H9 (cell line): ENCODE data around the gene TMEM161A. TPM values are rescaled to one million over a fixed set of nuclear protein-coding genes. Genes with fewer than 3 reads are reported as not detected.

Experiments used
- DNase-seq: peaks from one replicate; pipeline ENCODE4 v3.0.0-alpha.2; 2017
- H2AFZ ChIP-seq: one replicate; pipeline ENCODE4 v1.6.1; 2013; ENCODE audit warnings: mild to moderate bottlenecking, low read length, control low read depth, moderate library complexity
- H2AK5ac ChIP-seq: 2 replicates; pipeline ENCODE4 v1.6.1; 2013; ENCODE audit warnings: low read length, control low read depth, mixed read lengths; ENCODE audit not compliant: insufficient read length
- H2BK120ac ChIP-seq: one replicate; pipeline ENCODE4 v1.6.1; 2013; ENCODE audit warnings: low read depth, mild to moderate bottlenecking, low read length, control low read depth, inconsistent platforms; ENCODE audit not compliant: poor library complexity, severe bottlenecking
- H2BK12ac ChIP-seq: 2 replicates; pipeline ENCODE4 v1.6.1; 2013; ENCODE audit warnings: low read length, control low read depth, mixed read lengths, low read depth; ENCODE audit not compliant: insufficient read length
- H2BK15ac ChIP-seq: 2 replicates; pipeline ENCODE4 v1.6.1; 2013; ENCODE audit warnings: low read depth, low read length, control low read depth
- H2BK20ac ChIP-seq: one replicate; pipeline ENCODE4 v1.6.1; 2013; ENCODE audit warnings: low read depth, mild to moderate bottlenecking, low read length, control low read depth, inconsistent platforms; ENCODE audit not compliant: poor library complexity, severe bottlenecking
- H2BK5ac ChIP-seq: 2 replicates; pipeline ENCODE4 v1.6.1; 2013; ENCODE audit warnings: low read length, control low read depth, mixed read lengths; ENCODE audit not compliant: insufficient read length
- H3K14ac ChIP-seq: 2 replicates; pipeline ENCODE4 v1.6.1; 2013; ENCODE audit warnings: low read length, control low read depth; ENCODE audit not compliant: insufficient read depth
- H3K18ac ChIP-seq: 2 replicates; pipeline ENCODE4 v1.6.1; 2013; ENCODE audit warnings: low read depth, mild to moderate bottlenecking, mixed read lengths, low read length, control low read depth; ENCODE audit not compliant: insufficient read length
- H3K23ac ChIP-seq: 2 replicates; pipeline ENCODE4 v1.6.1; 2013; ENCODE audit warnings: low read length, control low read depth, mixed read lengths, low read depth; ENCODE audit not compliant: insufficient read length
- H3K23me2 ChIP-seq: 2 replicates; pipeline ENCODE4 v1.6.1; 2013; ENCODE audit warnings: low read depth, mild to moderate bottlenecking, mixed read lengths, low read length, control low read depth; ENCODE audit not compliant: insufficient read length, poor library complexity, severe bottlenecking
- H3K27ac ChIP-seq: 2 replicates; pipeline ENCODE4 v1.5.1; 2013; ENCODE audit warnings: low read length, control low read depth, mixed read lengths, low read depth; ENCODE audit not compliant: insufficient read length
- H3K27me3 ChIP-seq: 2 replicates; pipeline ENCODE4 v1.6.1; 2013; ENCODE audit warnings: low read length, control low read depth, inconsistent platforms; ENCODE audit not compliant: insufficient read depth
- H3K4ac ChIP-seq: 2 replicates; pipeline ENCODE4 v1.6.1; 2013; ENCODE audit warnings: low read depth, mild to moderate bottlenecking, control low read depth, inconsistent platforms, low read length, moderate library complexity
- H3K4me1 ChIP-seq: 2 replicates; pipeline ENCODE4 v1.6.1; 2013; ENCODE audit warnings: low read length, control low read depth, inconsistent platforms; ENCODE audit not compliant: insufficient read depth
- H3K4me2 ChIP-seq: 2 replicates; pipeline ENCODE4 v1.6.1; 2013; ENCODE audit warnings: low read length, control low read depth, mixed read lengths; ENCODE audit not compliant: insufficient read length, insufficient read depth
- H3K56ac ChIP-seq: 2 replicates; pipeline ENCODE4 v1.6.1; 2013; ENCODE audit warnings: low read depth, mild to moderate bottlenecking, mixed read lengths, low read length, control low read depth; ENCODE audit not compliant: insufficient read length
- H3K79me1 ChIP-seq: 2 replicates; pipeline ENCODE4 v1.6.1; 2013; ENCODE audit warnings: low read depth, mild to moderate bottlenecking, moderate library complexity, low read length, control low read depth, inconsistent platforms; ENCODE audit not compliant: insufficient read depth, poor library complexity, severe bottlenecking
- H3K79me2 ChIP-seq: 2 replicates; pipeline ENCODE4 v1.6.1; 2013; ENCODE audit warnings: low read length, control low read depth, inconsistent platforms; ENCODE audit not compliant: insufficient read depth
- H3K9ac ChIP-seq: 2 replicates; pipeline ENCODE4 v1.6.1; 2013; ENCODE audit warnings: low read length, control low read depth, mixed read lengths; ENCODE audit not compliant: insufficient read length; ENCODE audit errors: extremely low read depth
- H3K9me3 ChIP-seq: one replicate; pipeline ENCODE4 v1.6.1; 2013; ENCODE audit warnings: low read depth, low read length, inconsistent platforms; ENCODE audit not compliant: control insufficient read depth
- H3T11ph ChIP-seq: one replicate; pipeline ENCODE4 v1.6.1; 2013; ENCODE audit warnings: mild to moderate bottlenecking, low read length, control low read depth, inconsistent platforms
- H4K20me1 ChIP-seq: one replicate; pipeline ENCODE4 v1.6.1; 2013; ENCODE audit not compliant: control insufficient read depth, insufficient read length, insufficient read depth
- H4K5ac ChIP-seq: 2 replicates; pipeline ENCODE4 v1.6.1; 2013; ENCODE audit warnings: low read depth, mild to moderate bottlenecking, mixed read lengths, low read length, control low read depth; ENCODE audit not compliant: insufficient read length
- H4K8ac ChIP-seq: replicated peaks from 2 replicates; pipeline ENCODE4 v1.6.1; 2013; ENCODE audit warnings: low read length, control low read depth, mixed read lengths, low read depth; ENCODE audit not compliant: insufficient read length
- H4K91ac ChIP-seq: 2 replicates; pipeline ENCODE4 v1.6.1; 2013; ENCODE audit warnings: low read depth, mild to moderate bottlenecking, moderate library complexity, mixed read lengths, low read length, control low read depth; ENCODE audit not compliant: insufficient read length
- H3K27ac Mint-ChIP-seq, 3 experiments: 2 replicates in 2 of 3; 3 replicates in 1 of 3; pipeline ENCODE4 v1.8.0; 2020 to 2021; ENCODE audit warnings: mixed read lengths in 3 of 3, mild to moderate bottlenecking in 1 of 3, moderate library complexity in 1 of 3
- H3K27me3 Mint-ChIP-seq: 2 replicates; pipeline ENCODE4 v1.8.0; 2021; ENCODE audit warnings: low read depth, mild to moderate bottlenecking, moderate library complexity, mixed read lengths
- H3K36me3 Mint-ChIP-seq, 3 experiments: 2 replicates in 2 of 3; 3 replicates in 1 of 3; pipeline ENCODE4 v1.8.0; 2020 to 2021; ENCODE audit warnings: low read depth in 3 of 3, mixed read lengths in 3 of 3; ENCODE audit not compliant: insufficient read depth in 1 of 3
- H3K4me1 Mint-ChIP-seq, 2 experiments: 2 replicates each; pipeline ENCODE4 v1.8.0; 2020; ENCODE audit warnings: mixed read lengths in 2 of 2
- H3K4me3 Mint-ChIP-seq, 2 experiments: 2 replicates in 1 of 2; 3 replicates in 1 of 2; pipeline ENCODE4 v1.8.0; 2020 to 2021; ENCODE audit warnings: mild to moderate bottlenecking in 2 of 2, mixed read lengths in 2 of 2, moderate library complexity in 1 of 2
- H3K9me3 Mint-ChIP-seq, 2 experiments: 2 replicates in 1 of 2; 3 replicates in 1 of 2; pipeline ENCODE4 v1.8.0; 2020; ENCODE audit warnings: mild to moderate bottlenecking in 2 of 2, mixed read lengths in 2 of 2, moderate library complexity in 1 of 2
- WGBS: extraction: QIAGEN DNeasy Blood & Tissue Kit; methylation state at CpG from one replicate; pipeline ENCODE4 v1.1.7; 2013; ENCODE audit warnings: missing lambda C conversion rate, low lambda C conversion rate, mixed read lengths; ENCODE audit not compliant: insufficient read length; ENCODE audit errors: extremely low coverage; 5-methylcytosine and 5-hydroxymethylcytosine counted together
- total RNA-seq: library from RNA; stranded (reverse); gene quantifications from 2 replicates; pipeline ENCODE4 v1.2.1, GENCODE V29; 2021
- TF ChIP-seq, protein P1 (sequence below): fragments of 200-600 bp; sonication (generic); conservative IDR thresholded peaks from 3 replicates; pipeline ENCODE4 v1.8.0; 2021; ENCODE audit warnings: antibody characterized with exemption, mild to moderate bottlenecking

Gene TMEM161A
- total RNA-seq, 1 experiment from 2014 or later = 40.9 TPM

DNA sequence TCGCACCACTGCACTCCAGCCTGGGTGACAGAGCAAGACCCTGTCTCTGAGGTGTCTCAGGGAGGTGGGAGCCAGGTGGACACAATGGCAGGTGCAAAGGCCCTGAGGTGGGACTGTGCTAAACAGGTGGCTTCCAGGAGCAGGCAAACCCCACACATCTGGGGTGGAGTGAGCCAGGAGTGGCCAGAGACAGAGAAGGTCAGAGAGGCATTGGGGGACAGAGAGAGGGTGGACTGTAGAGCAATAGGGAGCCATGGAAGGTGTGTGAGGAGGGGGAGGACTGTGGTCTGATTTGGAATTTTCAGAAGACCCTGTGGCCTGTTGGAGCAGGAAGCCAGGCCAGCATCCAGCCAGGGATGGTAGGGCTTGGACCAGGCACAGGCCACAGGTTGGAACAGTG lies 27.1 kb upstream of the TMEM161A start:
- H3K27ac ChIP-seq = no peak overlapping the region

More for the DNA sequence above, 27.1 kb upstream of the TMEM161A start:
- Histone ChIP-seq H2BK5ac (no peak overlapping the region), H4K8ac (no peak overlapping the region), H3K9ac (no peak overlapping the region), H3K4me1 (no peaks in the 10 kb centered on the region), H3K79me2 (no peaks in the 10 kb centered on the region), H2BK120ac (no peak overlapping the region), H2BK12ac (no peak overlapping the region), H2BK15ac (no peak overlapping the region), H3K18ac (no peak overlapping the region), H3K4me2 (no peak overlapping the region), H2AFZ (no peak overlapping the region), H2BK20ac (no peak overlapping the region), H3K4ac (no peak overlapping the region), H2AK5ac (no peak overlapping the region), H4K20me1 (no peaks in the 10 kb centered on the region), H4K5ac (no peak overlapping the region), H3K23ac (no peak overlapping the region), H3K9me3 (no peaks in the 10 kb centered on the region), H3T11ph (no peak overlapping the region), H4K91ac (no peak overlapping the region), H3K23me2 (no peaks in the 10 kb centered on the region), H3K79me1 (no peaks in the 10 kb centered on the region), H3K14ac (no peak overlapping the region), H3K27me3 (peaks cover 6% of the 10 kb centered on the region; the same call in 1 of the 2 replicates), H3K56ac (no peak overlapping the region)
- WGBS = no CpG with 5 or more reads among the region's 1 CpG
- H3K27me3 Mint-ChIP-seq = peaks cover 47% of the 10 kb centered on the region
- H3K4me1 Mint-ChIP-seq = peaks cover 13 to 29% of the 10 kb centered on the region in 2 experiments
- H3K4me3 Mint-ChIP-seq = no peak overlapping the region; a peak in 1 of 5 replicates
- H3K27ac Mint-ChIP-seq = peak overlapping the region in 1 of 3 experiments; percentile 5; a peak in 1 of 7 replicates
- DNase-seq = no peak
- no peaks in the 10 kb centered on the region for H3K9me3 Mint-ChIP-seq
- no peaks in the 10 kb centered on the region; a peak in 2 of 7 replicates for H3K36me3 Mint-ChIP-seq
- TF ChIP-seq, protein P1, sequence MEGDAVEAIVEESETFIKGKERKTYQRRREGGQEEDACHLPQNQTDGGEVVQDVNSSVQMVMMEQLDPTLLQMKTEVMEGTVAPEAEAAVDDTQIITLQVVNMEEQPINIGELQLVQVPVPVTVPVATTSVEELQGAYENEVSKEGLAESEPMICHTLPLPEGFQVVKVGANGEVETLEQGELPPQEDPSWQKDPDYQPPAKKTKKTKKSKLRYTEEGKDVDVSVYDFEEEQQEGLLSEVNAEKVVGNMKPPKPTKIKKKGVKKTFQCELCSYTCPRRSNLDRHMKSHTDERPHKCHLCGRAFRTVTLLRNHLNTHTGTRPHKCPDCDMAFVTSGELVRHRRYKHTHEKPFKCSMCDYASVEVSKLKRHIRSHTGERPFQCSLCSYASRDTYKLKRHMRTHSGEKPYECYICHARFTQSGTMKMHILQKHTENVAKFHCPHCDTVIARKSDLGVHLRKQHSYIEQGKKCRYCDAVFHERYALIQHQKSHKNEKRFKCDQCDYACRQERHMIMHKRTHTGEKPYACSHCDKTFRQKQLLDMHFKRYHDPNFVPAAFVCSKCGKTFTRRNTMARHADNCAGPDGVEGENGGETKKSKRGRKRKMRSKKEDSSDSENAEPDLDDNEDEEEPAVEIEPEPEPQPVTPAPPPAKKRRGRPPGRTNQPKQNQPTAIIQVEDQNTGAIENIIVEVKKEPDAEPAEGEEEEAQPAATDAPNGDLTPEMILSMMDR = no peak
